ENCODE data around the gene FHIP2A. TPM values are rescaled to one million over a fixed set of nuclear protein-coding genes. Genes with fewer than 3 reads are reported as not detected.
"Not testable (repeated sequence)": the region's sequence is repeated elsewhere in the genome, so short reads cannot be mapped to it uniquely, and the experiment has no call there.

The FHIP2A gene
- total RNA-seq, 1 donor from 2014 or later, result 22.6 TPM

DNA sequence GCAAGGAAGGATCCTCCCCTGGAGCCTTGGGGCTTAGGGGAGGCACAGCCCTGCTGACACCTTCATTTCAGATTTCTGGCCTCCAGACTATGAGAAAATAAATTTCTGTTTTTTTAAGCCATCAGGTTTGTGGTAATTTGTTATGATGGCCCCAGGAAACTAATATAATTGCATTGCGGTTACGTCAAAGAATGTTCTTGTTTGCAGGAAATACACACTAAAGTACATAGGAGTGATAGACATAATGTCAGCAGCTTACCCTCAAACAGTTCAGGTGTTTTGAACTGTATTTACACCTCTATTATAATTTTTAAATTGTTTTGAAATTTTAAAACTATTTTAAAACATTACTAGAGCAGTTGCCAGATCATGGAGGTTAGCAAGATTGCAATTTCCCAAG is 12.6 kb upstream of the FHIP2A start:
- DNase-seq, result no peak
- intact Hi-C loops (cut with DNase I), result loop anchor here (10.0 kb wide), 1 partner anchor 504 kb away; no protein-coding TSS in a partner anchor
- ATAC-seq (ENCODE audit: poor library complexity), result no peak

DNA sequence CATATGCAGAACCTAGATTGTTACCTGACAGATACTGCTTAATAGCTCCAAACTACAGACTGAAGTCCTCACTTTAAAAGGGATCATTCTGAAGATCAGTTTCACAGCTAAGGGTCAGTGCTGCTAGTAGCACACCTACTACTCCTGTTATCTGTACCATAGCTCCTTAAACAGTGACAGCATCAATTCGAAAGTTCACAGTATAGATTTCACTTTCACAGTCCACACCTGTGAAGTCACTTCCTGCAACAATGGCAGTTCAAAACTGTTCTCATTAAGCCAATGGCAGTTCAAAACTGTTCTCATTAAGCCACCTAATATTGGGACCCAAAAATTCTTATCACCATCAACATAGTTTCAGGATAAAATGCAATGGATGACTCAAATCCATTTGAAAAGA is 10.7 kb upstream of the FHIP2A start:
- ATAC-seq (ENCODE audit: poor library complexity) (no peak), DNase-seq (no peak)
- intact Hi-C loops (cut with DNase I), result no loop called here

DNA sequence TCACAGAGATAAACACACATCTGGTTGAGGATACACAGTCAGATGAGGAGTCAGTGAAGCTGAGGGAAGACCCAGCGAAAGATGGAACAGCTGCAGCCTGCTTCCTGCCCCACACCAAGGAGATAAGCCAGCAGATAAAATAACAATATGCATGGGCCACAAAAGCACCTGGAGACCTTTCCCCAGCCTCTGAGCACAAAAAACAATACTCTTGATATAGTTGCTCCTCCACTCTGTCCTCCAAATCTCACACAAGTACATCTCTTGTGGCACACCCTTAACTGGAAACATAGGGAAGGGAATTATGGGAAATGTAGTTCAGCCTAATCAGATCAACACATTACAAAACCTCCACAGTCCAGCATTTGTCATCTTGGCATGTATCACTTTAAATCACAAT is 9.7 kb upstream of the FHIP2A start:
- no peak for DNase-seq
- intact Hi-C loops (cut with DNase I), result no loop called here
- ATAC-seq (ENCODE audit: poor library complexity), result no peak

DNA sequence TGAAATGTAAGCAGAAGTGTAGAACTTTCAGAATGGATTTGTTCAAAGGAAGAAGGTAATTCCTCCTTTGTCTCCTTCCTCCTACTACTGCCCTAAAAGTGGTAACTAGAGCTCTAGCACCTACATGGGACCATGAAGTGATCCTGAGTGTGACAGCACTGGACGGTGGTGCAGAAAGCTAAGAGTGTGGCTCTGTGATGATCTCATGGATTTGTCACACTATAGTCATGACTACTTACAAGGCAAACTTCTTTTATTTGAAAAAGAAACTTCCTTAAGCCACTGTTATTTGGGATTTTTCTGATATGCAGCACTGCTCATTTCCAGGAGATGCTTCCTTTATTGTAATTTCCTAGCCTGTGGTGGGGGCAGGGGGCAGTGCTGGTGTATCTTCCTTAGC is 5.8 kb upstream of the FHIP2A start:
- no peak for DNase-seq
- ATAC-seq (ENCODE audit: poor library complexity), result no peak
- intact Hi-C loops (cut with DNase I), result no loop called here

DNA sequence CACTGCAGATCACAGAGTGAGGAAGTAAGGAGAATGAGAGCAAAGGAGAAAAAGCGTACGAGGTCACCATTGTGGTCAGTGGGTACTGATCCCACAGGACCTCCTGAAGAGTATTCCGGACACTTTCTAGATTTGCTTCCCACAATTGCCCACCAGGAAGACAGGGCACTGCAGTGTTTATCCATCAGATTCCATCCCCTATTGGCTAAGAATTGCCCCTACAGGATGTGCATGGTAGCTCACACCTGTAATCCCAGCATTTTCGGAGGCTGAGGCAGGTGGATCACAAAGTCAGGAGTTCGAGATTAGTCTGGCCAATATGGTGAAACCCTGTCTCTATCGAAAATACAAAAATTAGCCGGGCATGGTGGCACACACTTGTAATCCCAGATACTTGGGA is 5.3 kb upstream of the FHIP2A start:
- no peak for ATAC-seq (ENCODE audit: poor library complexity)

DNA sequence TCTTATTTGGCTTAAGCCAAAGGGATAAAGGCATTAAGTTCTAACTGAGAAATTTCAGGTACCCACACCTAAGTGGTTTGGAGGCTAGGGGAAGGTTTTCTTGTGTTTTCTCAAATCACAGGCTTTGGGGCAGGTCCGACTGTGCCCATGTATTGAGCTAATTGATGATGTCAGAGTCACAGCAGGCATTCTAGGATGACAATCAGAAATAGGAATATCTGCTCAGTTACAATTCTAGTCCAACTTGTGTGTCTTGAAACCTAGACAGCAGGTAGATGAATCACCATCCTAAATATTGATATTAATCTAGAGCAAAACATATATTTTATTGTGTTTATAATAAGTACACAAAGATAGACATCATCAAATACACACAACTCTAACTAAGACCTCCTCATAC is 2.3 kb upstream of the FHIP2A start:
- ATAC-seq (ENCODE audit: poor library complexity) (no peak), DNase-seq (no peak)
- intact Hi-C loops (cut with DNase I), result no loop called here

More for the DNA sequence above, 5.3 kb upstream of the FHIP2A start:
- DNase-seq, result no peak
- intact Hi-C loops (cut with DNase I), result no loop called here

DNA sequence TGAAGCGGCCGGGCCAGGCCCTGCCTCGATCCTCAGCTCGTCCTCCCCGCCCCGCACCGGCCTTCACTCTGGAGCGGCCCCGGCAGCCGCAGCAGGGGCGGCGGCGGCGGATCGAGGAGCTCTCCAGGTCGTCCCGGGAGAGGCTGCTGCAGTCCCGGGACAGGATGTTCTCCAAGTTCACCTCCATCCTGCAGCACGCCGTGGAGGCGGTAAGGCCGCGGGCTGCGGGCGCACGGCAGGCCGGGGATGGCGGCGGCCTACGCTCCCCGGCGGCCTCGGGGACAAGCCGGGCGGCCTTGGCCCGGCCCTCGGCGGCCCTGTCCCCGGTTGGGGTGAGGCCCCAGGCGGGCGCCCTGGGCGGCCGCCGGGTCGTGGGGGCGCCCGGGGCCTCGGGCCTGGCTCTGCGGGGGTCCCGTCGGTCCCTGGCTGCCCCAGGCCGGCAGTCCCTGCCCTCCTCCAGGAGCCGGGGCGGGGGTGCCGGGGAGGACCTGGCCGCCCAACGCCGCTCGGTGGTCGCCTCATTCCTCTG is 399 bp downstream of the FHIP2A start:
- intact Hi-C loops (cut with DNase I), result loop anchor here (10.0 kb wide), 1 partner anchor 357 kb away; no protein-coding TSS in a partner anchor
- DNase-seq, result peak; percentile 41
- peak; percentile 63 for ATAC-seq (ENCODE audit: poor library complexity)

DNA sequence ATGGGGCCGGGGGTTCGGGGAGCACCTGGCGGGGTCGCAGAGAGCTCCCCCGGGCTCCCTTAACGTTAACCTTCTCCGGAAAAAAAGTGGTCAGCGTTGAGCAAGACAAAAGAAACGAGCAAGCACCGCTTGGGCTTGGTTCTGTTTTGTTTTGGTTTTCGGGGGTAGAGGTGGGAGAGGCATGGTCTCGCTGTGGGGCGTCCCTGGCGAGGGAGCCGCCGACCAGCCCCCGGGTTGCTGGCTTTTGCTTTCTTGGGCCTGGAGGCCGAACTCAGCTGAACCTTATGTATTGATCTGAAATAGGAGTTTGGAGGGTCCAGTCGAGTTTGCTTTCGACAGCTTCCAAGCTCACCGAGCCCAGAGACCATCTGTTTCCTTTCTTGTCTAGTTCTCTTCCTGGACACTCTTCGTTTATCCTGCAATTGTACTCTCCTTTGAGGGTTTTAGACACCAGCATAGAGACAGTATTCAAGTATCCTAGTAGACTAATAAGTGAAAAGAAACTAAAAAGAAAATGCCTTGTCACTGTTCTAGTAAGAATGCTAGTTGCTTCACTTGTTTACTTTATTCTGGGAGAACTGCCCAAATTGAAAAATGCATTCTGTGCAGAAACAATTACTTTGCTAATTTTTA is 980 bp downstream of the FHIP2A start:
- DNase-seq (no peak), ATAC-seq (ENCODE audit: poor library complexity) (peak; percentile 17)
- intact Hi-C loops (cut with DNase I), result loop anchor here (10.0 kb wide), 1 partner anchor 358 kb away; no protein-coding TSS in a partner anchor

DNA sequence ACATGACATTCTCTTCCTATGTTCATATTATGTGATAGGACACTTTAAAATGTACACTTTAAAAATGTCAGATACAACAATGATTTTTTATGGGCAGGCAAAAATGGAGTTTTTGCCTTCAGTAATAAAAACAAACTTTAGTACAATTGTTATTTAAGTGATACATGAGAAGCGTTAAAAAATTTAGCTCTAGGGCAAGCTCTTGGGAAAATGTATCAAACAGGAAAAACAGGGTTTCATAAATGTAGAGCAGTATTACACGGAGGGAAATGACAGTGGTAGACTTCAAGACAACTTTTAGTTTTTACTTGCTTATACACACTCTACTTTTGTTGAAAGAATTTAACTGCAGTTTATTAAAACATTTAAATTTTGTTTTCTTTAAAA is 1.5 kb downstream of the FHIP2A start:
- intact Hi-C loops (cut with DNase I), result loop anchor here (10.0 kb wide), 1 partner anchor 358 kb away; no protein-coding TSS in a partner anchor
- no peak for DNase-seq
- no peak for ATAC-seq (ENCODE audit: poor library complexity)

DNA sequence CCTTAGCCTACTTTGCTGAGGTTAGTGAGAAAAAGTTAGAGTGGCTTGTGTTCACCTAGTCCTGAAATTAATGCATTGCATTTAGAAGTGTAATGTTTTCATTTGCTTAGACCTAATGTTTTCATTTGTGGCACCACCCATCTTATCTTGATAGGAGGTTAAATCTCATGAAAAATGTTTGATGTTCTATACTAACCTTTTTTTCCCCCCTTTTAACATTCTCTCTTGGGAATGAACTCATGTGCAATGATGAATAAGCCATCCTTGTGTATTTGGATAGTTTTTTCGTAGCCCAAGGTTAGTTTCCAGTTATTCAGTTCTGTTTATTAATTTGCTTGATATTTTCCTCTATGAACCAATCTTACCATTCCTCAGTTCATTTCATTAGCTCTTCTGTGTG is 2.8 kb downstream of the FHIP2A start:
- no peak for DNase-seq
- ATAC-seq (ENCODE audit: poor library complexity), result no peak
- intact Hi-C loops (cut with DNase I), result loop anchor here (10.0 kb wide), 1 partner anchor 360 kb away; no protein-coding TSS in a partner anchor

DNA sequence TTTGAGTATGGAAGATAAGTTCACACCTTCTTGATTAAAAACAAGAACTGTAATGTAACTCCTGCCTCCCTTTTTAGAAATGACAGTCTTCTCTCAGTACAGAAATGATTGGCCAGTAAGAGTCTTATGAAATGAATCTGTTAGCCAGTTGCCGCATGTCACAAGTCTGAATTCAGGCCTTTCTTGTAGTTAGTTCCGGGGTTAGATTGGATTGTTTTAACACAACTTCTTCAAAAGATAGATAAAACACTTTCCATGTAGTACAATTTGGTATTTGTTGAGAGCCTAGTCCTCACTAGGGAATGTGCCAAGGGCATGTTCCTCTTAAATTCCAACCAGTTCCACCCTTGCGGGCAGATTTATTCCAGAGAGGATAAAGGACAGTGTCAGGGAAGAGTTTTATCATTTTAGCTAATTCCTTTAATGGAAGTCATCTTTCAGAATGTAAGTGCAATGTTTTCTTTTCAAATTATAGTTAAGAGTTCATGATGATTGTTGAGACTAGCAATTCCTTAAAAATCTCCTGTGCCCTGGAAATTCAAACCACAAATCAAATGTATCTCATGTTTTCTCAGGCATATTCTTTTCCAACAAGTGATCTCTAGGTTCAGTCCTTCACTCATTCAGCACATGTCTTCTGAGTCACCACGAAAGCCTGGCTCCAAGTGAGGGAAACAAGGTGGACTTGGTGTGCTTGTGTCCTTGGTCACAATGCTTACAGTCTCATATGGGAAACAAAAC is 4.1 kb downstream of the FHIP2A start:
- intact Hi-C loops (cut with DNase I), result loop anchor here (10.0 kb wide), 1 partner anchor 361 kb away; no protein-coding TSS in a partner anchor
- DNase-seq (no peak), ATAC-seq (ENCODE audit: poor library complexity) (no peak)

DNA sequence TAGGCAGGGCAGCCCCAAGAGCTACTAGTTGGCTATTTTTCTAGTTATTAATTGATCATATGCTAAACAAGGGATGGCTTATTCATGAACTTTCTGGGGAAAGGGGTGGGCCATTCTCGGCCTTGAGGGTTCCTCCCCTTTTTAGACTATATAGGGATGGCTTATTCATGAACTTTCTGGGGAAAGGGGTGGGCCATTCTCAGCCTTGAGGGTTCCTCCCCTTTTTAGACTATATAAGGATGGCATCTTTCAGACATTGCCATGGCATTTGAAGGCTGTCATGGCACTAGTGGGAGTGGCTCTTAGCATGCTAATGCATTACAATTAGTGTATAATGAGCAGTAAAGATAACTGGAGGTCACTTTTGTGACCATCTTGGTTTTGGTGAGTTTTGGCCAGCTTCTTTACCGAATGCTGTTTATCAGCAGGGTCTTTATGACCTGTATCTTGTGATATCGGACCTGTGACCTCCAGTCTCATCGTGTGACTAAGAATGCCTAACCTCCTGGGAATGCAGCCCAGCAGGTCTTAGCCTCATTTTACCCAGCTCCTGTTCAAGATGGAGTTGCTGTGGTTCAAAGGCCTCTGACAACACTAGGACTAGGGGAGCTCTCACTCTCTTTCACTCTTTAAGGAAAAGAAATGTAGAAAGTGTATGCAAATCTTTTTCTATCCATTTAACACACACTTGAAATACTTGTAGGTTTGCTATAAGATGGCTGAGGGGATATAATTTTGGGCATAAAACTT is 7.8 kb downstream of the FHIP2A start:
- intact Hi-C loops (cut with DNase I), result loop anchor here (10.0 kb wide), 1 partner anchor 365 kb away; no protein-coding TSS in a partner anchor
- DNase-seq, result no peak
- no peak for ATAC-seq (ENCODE audit: poor library complexity)

DNA sequence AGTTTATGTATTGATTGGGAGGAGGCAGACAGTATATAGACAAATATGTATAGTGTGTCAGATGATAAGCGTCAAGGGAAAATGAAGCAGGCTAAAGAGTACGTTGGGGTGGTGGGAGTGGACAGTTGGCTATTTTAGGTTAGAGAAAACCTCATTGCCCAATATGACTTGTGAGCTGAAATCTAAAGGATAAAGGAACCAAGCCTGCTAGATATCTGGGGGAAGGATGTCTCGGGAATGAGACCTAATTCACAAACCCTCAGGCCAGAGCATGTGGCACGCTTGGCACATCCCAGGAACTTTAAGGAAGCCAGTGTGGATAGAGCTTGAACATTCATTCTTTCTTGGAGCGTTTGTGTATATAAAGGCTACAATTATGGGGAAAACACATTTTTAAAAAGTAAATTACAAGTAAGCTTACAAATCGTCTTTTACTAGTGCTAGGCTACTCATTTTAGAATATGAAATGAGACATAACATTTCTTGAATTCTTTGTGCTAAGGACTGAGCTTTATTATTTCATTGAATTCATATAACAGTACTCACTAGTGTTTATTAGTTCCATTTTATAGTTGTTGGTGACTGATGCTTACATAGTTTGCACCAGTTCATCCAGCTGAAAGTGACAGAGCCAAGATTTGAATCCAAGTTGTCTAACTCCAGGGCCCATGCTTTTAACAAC is 9.7 kb downstream of the FHIP2A start:
- intact Hi-C loops (cut with DNase I), result no loop called here
- no peak for ATAC-seq (ENCODE audit: poor library complexity)
- DNase-seq, result no peak

DNA sequence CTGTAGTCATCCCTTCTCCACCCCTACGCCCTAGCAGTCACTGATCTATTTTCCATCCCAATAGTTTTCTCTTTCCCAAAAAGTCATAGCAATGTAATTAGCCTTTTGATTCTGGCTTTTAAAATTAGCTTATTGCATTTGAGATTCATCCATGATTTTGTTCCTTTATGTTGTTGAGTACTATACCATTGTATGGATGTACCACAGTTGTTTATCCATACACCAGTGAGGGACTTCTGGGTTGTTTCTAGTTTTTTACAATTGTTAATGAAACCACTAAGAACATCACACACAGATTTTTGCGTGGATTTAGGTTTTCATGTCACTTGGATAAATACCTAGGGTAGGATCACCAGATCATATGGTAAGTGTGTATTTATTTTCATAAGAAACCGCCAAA is 16.1 kb downstream of the FHIP2A start:
- intact Hi-C loops (cut with DNase I), result no loop called here
- ATAC-seq (ENCODE audit: poor library complexity) (no peak), DNase-seq (no peak)

DNA sequence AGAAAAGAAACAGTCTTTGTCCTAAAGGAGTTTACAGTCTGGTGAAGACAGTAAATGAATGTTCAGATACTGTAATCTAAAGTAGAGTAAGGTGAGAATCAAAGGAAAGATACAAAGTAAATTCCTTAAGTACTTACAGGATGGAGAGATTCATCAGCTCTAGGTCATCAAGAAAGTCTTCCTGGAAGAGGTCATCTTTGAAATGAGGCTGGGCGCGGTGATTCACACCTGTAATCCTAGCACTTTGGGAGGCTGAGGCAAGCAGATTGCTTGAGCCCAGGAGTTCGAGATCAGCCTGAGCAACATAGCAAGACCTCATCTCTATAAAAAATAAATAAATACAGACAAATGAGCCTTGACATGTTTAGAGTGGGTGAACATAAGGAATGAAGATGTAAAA is 18.3 kb downstream of the FHIP2A start:
- DNase-seq, result no peak
- no peak for ATAC-seq (ENCODE audit: poor library complexity)
- intact Hi-C loops (cut with DNase I), result no loop called here

DNA sequence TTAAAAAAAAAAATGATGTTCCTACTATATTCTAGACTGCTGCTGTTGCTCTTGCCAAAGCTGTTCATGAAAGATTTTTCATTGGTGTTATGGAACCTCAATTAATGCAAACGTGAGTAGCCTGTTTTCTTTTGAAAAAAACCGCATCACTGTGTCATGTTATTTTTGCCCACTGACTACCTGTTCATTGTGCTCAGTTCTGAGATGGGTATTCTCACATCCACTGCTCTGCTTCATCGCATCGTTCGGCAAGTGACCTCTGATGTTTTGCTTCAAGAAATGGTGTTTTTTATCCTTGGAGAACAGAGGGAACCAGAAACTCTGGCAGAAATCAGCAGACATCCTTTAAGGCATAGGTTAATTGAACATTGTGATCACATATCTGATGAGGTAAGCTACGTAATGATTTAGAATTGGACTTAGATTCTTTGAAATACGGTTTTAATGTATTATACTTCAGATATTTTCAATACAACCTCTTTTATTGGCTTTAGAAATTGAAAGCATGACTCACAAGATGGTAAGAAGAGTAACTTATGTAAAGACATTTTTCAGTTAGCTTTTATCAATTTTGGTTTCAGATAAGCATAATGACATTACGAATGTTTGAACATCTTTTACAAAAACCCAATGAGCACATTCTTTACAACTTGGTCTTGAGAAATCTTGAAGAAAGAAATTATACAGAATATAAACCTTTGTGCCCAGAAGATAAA is 24.6 kb downstream of the FHIP2A start:
- ATAC-seq (ENCODE audit: poor library complexity) (no peak), DNase-seq (no peak)
- intact Hi-C loops (cut with DNase I), result no loop called here

DNA sequence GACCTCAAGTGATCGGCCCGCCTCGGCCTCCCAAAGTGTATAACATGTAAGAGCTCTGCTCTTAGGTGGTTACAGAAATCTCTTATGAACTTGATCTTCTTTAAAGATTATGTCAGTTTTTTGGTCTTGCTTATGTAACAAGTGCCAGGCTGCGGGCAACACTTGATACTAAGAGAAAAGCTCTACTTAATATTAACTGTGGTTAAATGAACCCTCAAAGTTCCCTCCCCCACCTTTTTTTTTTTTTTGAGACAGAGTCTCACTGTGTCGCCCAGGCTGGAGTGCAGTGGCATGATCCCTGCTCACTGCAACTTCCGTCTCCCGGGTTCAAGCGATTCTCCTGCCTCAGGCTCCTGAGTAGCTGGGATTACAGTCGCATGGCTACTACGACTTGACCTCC is 25.9 kb downstream of the FHIP2A start:
- DNase-seq; ATAC-seq (ENCODE audit: poor library complexity); intact Hi-C loops (cut with DNase I): not testable (repeated sequence)

DNA sequence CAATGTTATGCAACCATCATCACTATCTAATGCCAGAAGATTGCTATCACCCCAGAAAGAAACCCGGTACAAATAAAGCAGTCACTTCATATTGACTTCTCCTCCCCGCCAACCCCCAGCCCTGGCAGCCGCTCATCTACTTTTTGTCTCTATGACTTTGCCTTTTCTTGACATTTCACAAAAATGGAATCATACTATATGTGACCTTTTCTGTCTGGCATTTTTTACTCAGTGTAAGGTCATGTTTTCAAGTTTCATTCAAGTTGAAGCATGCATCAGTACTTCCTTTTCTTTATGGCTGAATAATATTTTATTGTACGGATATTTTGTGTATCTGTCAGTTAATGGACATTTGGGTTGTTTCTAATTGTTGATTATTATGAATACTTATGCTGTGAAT is 28.1 kb downstream of the FHIP2A start:
- ATAC-seq (ENCODE audit: poor library complexity) (no peak), DNase-seq (no peak)
- intact Hi-C loops (cut with DNase I), result no loop called here
